HG03103 (cell line): Measurements from ENCODE around the gene CNOT10.
"Not testable (repeated sequence)": the region's sequence is repeated elsewhere in the genome, so short reads cannot be mapped to it uniquely, and the experiment has no call there.

Experiments
- ATAC-seq: cut with Tn5 transposase; IDR thresholded peaks from one replicate; pipeline ENCODE4 v1.9.1; 2021; ENCODE audit warnings: low read depth; ENCODE audit not compliant: unreplicated experiment

CNOT10 gene

DNA sequence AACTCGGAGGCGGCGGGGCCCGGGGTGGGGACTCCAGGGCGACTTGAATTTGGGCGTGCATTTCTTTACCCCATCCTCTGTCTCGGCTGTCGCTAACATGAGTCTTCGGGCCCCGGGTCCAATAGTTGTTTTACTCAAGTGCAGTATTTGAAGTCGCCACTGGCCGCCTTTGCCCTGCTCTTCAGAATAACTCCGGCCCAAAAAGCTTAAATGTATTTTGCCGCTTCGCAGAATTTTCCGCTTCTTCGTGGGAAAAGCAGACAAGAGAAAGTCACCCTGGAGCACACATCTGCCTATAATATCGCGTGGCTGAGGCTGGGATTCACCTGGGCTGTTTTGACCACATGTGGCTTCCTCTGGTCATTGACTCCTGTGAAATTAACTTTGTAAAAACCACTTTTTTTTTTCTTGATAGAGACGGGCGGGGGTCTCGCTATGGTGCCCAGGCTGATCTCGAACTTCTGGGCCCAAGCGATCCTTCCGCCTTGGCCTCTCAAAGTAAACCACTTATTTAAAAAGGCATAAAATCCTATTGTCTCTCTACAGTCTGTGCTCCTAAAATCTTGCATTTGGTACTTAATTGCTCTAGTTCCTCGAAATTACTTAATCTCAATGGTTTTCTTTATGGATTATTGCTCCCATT is 676 bp downstream of the CNOT10 start:
- no peak for ATAC-seq

DNA sequence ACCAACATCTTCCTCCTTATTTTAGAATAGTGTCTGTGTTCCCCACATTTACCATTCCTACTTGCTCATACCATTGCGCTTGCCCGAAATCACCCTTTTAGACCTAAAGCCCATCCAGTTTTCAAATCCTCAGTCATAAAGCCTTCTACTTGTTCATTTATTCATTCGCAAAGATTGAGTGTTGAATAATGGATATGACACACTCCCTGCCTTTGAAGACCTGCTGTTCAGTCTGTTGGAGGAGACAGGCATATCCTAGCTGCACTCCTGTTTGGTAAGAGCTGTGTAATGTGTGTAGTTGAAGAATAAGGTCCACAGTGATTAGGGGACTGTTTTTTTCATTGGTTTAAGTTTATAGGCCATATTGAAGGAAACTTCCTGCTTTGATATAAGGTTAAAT is 1.7 kb downstream of the CNOT10 start:
- no peak for ATAC-seq

DNA sequence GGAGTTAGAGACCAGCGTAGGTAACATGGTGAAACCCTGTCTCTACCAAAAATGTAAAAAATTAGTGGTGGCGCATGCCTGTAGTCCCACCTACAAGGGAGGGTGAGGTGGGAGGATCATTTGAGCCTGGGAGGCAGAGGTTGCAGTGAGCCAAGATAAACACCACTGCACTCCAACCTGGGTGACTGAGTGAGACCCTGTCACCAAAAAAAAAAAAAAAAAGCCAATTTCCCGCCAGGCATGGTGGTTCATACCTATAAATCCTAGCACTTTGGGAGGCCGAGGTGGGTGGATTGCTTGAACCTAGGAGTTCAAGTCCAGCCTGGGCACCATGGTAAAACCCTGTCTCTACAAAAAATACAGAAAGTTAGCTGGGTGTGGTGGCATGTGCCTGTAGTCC is 6.9 kb downstream of the CNOT10 start:
- ATAC-seq: no peak

DNA sequence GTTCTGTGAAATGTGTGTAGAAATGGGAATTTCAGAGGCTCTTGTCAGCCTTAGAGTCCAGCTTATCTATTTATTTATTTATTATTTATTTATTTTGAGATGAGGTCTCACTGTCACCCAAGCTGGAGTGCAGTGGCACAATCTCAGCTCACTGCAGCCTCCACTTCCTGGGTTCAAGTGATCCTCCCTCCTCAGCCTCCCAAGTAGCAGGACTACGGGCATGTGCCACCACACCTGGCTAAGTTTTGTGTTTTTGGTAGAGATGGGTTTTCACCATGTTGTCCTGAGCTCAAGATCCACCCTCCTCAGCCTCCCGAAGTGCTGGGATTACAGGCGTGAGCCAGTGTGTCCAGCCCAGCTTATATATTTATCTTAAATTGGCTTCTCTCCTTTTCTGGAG is 11.5 kb downstream of the CNOT10 start:
- no peak for ATAC-seq

DNA sequence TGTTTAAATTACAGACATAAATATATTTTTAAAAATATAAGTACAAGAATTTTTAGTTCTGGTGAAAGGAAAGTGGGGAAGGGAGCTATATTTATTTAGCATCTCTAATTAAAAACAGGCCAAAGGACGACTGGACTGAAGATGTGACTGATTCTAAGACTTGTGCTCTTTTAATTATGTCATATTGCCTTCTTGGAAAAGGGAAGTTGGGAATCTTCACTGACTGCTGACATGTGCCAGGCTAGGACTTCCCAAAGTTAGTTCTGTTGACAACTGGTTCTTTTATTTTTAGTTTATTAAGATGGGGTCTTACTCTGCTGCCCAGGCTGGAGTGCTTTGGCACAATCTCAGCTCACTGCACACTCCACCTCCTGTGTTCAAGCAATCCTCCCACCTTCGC is 13.5 kb downstream of the CNOT10 start:
- ATAC-seq: no peak

DNA sequence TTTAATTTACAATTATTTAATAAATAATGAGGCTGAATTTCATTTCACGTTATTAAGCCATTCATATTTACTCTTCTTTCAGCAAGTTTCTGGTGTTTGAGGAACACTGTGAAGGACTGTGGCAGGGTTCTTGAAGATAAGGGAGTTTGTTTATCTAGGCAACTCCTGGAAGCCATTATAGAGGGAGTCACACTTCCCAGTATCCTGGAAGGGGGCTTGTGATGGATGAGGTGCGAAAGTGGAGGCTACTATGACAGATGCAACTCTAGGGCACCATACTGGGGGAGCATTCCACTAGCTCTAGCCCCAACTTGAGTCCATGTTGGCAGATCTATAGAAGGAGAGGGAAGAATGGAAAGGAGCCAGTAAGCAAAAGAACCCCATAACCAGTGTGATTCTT is 14.4 kb downstream of the CNOT10 start:
- no peak for ATAC-seq

DNA sequence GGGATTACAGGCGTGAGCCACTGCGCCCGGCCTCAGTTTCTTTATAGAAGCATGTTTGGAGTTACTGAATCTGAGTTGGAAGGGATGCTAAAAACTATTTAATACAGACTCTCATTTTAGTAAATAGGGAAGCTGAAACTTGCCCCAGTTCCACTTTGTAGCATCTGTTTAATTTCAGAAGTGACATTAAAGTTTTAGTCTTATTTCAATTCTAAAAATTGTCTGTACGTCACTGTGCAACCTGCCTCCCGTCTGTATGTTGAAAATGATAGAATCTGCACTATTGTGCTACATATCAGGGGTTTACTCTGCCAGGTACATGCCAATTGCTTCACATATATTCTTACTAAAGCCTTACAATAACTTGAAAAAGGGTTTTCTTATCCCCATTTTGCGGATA is 15.3 kb downstream of the CNOT10 start:
- ATAC-seq: no peak

DNA sequence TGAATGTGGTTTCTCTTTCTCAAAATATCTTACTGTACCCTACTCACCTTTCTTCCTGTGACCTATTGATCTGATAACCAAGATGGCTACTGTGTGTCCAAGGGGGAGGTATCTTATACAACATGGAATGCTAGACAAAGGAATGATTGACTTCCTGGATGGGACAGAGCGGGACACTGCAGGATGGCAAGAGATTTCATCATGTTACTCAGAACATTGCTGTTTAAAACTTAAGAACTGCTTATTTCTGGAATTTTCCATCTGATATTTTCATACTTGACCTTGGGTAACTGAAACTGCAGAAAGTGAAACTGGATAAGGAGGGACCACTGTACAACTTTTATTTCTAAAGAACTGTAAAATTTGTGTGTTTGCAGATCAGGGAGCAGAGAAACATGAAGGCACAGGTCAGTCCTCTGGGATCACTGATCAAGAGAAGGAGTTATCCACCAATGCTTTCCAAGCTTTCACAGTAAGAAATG is 18.5 kb downstream of the CNOT10 start:
- no peak for ATAC-seq

DNA sequence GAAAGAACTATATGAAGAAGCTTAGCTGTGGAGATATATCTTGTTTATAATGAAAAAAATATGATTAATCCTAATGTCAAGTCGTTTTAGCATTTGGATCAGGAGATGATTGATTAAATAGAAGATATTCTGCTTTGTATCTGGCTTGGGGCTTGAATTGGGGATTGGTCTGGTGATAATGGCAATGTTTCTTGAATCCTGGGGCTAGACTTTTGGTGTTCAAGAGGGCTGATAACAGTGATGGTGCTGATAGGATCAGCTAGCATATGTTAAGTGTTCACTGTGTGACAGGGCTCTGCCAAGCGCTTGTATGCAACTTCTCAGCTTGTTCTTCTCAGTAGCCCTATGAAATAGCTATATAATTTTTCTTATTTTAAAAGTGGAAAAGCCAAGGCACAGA is 20.2 kb downstream of the CNOT10 start:
- no peak for ATAC-seq

DNA sequence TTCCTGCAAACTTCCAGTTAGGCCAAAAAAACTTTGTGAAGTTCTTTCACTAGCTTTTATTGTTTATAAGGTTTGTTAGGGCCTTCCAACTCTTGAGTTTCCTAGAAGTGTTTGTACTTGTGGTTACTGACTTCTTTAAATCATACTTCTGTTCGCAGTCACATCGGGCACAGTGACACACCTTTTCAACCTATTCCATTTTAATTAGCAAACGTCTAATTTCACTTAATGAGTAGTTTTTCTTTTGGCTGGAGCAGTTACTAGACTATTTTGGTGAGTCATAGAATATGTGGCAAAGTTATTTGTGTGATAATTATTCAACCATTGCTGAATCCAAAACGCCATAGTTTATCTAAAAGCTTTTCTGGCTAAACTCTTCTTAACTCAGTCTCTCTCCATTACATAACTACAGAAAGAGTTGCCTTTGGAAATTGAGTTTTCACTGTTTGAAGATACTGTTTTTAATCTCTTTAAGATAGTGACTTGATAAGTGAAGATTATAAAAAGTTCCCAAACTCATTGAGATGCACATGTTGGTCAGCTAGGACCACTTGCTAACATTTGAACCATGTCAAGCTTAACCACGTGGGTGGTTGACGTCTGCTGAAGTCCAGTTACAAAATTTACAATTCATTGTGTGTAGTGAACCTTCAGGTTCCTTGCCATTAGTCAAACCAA is 21.5 kb downstream of the CNOT10 start:
- ATAC-seq: no peak

DNA sequence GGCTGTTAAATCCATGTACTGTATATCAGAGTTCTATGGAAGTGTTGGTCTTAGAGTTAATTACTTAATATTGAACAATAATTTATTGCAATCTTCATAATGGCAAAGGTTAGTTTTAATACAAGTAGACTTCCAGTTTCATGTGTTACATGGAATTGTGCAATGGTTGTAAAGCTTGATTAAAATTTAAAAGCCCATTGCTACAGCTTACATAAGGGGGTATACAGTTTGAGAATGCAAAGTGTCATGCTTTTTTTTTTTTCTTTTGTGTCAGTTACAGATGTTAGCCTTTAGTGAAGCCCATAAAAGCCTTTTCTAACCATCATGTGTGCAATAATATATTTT is 22.0 kb downstream of the CNOT10 start:
- ATAC-seq: no peak

DNA sequence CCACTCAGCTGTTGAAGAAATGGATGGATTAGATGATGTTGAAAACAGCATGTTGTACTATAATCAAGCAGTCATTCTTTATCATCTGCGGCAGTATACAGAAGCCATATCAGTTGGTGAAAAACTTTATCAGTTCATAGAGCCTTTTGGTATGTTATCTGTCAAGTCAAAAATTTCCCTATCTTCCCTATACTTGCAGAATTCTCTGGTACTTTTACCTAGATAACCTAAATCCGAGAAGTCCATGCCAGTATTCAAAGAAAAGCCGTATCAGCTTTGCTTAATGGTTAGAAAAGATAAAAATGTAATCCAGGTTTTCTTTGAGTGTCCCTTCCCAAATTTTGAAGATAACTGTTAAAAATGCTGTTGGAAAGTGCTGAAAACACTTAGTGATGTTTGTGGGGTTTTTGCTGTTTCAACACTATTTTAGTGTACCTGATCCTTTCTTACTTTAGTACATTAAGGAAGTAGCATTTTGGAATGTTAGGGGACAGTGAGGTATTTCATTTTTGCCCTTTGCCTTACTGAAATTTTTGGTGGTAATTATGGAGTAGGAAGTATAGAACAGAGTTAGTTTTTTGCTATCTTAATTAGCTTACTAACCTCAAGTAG is 23.8 kb downstream of the CNOT10 start:
- ATAC-seq: no peak

DNA sequence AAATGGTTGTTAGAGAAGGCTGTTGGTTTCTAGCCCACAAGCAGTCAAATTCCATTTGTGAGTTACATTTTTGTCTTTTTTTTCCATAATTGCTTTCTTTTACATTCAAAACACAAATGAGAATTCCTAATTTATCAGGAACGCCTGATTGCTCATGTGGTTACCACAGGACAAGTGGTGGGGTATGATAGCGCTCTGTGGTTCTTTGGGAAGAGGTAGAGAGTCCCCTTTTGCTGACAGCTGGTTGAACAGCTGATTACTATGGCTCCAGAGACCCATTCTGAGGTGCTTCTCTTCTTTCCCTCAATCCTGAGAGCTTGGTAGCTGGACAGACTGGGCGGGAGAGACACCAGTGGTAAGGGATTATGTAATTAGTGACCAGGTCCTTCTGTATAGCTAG is 24.4 kb downstream of the CNOT10 start:
- no peak for ATAC-seq

DNA sequence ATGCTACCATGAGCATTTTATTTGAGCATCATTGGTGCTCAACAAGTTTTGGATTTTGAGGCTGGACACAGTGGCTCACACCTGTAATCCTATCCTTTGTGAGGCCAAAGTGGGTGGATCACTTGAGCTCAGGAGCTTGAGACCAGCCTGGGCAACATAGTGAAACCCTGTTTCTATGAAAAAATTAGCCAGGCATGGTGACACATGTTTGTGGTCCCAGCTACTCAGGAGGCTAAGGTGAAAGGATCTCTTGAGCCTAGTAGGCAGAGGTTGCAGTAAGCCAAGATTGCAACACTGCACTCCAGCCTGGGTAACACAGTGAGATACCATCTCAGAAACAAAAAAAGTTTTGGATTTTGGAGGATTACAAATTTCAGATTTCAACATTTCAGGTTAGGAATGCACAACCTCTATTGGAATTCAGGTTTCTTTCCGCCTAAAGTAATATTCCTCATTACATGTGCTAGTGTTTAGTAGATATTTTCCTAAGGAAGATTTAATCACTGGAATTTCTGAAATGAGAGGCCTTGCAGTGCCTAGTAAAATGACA is 27.6 kb downstream of the CNOT10 start:
- no peak for ATAC-seq

DNA sequence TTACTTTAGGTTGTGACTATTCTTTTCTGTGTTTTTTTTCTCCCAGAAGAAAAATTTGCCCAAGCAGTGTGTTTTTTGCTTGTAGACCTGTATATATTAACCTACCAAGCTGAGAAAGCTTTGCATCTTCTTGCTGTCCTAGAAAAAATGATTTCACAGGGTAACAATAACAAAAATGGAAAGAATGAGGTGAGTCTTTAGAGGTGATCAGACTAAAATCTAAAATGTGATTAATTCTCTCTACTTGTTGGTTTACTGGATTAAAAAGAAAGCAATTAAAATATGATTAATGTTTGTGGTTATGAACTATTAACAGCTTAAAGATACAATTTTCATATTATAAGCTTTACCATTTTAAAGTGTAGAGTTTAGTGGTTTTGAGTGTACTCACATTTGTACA is 28.2 kb downstream of the CNOT10 start:
- ATAC-seq: no peak

DNA sequence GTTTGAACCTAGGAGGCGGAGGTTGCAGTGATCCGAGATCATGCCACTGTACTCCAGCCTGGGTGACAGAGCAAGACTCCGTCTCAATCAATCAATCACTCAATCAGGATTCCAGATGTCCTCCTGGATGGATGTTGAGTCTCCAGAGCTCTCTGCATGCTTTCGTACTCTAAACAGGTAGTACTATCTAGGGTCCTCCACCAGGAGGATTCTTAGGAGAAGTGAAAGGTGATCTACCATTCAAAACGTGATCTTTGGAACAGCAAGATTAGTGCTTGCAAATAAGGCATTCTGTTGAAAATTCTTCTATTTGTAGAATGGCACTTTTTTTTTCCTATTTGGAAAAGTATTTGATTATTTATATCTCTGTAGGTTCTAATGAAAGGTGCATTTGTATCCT is 34.3 kb downstream of the CNOT10 start:
- ATAC-seq: no peak

DNA sequence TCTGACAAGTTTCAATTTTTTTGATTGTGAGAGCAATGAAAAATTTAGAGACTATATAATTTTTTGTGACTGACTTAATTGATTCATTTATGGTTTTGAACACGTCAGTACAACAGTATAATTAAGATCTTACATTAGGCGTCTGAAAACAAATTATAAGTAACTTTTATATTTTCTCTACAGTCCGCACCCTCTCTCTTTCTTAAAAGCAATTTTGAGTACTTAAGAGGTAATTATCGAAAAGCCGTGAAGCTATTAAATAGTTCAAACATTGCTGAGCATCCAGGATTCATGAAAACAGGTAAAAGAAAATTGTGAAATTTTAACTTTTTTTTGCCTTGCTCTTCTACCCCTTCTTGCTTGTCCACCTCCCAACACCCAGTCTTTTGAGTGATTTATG is 34.9 kb downstream of the CNOT10 start:
- no peak for ATAC-seq

DNA sequence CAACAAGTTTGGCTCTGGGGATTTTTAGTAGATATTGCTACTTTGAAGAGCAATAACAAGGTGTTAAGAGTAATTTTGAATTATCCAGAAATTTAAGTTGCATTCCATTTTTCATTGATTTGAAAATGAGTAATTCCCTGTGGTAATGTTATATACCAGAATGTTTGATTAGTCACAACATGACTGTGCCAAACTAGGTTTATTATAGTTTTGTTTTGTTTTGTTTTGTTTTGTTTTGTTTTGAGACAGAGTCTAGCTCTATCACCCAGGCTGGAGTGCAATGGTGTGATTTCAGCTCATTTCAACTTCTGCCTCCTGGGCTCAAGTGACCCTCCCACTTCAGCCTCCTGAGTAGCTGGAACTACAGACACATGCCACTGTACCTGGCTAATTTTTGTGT is 40.7 kb downstream of the CNOT10 start:
- no peak for ATAC-seq

DNA sequence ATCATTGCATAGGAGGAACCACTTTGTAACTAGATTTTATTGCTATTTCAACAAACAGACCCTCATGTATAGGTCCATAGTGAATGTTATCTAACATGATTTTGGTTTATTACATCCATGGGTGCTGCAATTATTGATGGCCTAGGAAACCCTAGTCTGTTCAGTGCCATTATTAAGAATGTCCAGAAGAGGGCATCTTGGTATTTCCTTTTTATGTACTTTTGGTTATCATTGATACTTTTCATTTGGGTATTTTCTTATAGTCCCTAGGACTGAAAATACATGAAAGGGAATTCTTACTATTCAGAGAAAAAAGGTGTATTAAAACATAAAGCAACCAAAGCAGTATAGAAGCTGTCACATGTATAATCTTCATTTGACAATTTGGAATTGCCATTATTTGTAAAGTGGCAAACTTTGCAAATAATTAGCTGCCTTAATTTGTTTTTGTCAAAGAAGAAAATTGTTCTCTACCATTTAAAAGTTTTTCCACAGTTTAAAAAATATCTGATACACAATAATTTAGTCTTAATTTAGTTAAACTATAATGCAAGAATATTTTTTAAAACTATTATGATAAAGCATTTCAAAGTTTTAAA is 48.7 kb downstream of the CNOT10 start:
- no peak for ATAC-seq

DNA sequence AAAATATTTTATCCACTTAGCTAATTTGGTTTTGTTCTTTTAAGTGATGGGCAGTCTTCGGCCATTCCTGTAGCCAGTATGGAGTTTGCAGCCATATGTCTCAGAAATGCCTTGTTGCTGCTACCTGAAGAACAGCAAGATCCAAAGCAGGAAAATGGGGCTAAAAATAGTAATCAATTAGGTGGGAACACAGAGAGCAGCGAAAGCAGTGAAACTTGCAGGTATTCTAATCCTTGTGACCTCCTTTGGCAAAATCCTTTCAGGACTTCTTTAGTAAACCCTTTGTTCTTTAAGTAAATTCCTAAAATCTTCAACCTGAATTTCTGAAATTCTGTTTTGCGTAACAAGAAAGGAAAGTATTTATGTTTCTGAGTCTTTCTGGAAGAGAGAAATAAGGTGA is 49.8 kb downstream of the CNOT10 start:
- ATAC-seq: no peak

DNA sequence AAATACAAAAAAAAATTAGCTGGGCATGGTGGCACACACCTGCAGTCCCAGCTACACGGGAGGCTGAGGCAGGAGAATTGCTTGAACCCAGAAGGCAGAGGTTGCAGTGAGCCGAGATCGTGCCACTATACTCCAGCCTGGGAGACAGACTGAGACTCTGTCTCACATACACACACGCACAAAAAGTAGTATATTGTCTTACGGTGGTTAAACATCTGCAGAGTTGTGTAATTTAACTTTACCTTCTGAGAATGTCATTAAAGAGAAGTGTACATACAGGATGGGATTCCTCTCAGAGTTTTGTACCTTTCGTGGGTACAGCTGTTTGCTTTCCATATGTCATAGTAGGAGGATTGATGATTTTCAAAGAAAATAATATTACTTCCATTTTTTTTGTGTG is 58.5 kb downstream of the CNOT10 start:
- not testable (repeated sequence) for ATAC-seq

DNA sequence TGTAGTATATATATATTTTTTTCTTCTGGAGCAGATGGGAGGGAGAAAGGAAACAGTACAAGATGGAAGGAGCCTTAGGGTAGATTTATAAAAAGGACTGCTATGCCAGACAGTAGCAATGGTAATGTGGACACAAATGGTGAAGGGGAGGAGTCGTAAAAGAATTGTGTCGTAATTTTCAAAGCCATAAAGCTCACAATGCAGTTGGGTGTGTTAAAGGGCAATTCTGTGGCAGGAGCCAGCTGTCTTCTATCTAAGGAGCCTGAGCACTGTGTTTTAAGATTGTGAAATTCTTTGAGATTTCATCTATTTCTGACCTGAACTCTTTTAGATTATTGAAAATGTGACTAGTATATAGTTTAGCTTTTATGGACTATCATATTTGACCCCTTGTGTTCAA is 58.9 kb downstream of the CNOT10 start:
- no peak for ATAC-seq
